PFSK-1 (cell line): ENCODE measurements around the gene MICU1.

Experiments used
- FOXP2 ChIP-seq: optimal IDR thresholded peaks from 2 replicates; pipeline ENCODE3; 2011; ENCODE audit warnings: borderline replicate concordance, control low read depth, inconsistent platforms; ENCODE audit not compliant: insufficient read depth; ENCODE audit errors: extremely low read length, extremely low read depth
- POLR2AphosphoS5 ChIP-seq: IDR thresholded peaks from 2 replicates; pipeline ENCODE4 v1.6.1; 2012; ENCODE audit warnings: low read depth, mild to moderate bottlenecking, control low read depth, low read length, moderate library complexity
- SIN3A ChIP-seq: IDR thresholded peaks from 2 replicates; pipeline ENCODE4 v1.6.1; 2012; ENCODE audit warnings: mild to moderate bottlenecking, low read length, moderate library complexity, borderline replicate concordance; ENCODE audit not compliant: insufficient read depth
- TAF1 ChIP-seq: IDR thresholded peaks from 2 replicates; pipeline ENCODE4 v1.6.1; 2012; ENCODE audit warnings: low read length, control low read depth, borderline replicate concordance; ENCODE audit not compliant: insufficient read depth
- TF ChIP-seq, protein P1 (sequence below), 2 experiments: IDR thresholded peaks; 2 replicates each; pipeline versions ENCODE4 v1.6.1 to v1.8.0; 2011 to 2012; ENCODE audit warnings: low read depth in 2 of 2, low read length in 2 of 2, control low read depth in 1 of 2, inconsistent platforms in 1 of 2, mild to moderate bottlenecking in 1 of 2, moderate library complexity in 1 of 2; ENCODE audit not compliant: insufficient read depth in 1 of 2

The MICU1 gene

DNA sequence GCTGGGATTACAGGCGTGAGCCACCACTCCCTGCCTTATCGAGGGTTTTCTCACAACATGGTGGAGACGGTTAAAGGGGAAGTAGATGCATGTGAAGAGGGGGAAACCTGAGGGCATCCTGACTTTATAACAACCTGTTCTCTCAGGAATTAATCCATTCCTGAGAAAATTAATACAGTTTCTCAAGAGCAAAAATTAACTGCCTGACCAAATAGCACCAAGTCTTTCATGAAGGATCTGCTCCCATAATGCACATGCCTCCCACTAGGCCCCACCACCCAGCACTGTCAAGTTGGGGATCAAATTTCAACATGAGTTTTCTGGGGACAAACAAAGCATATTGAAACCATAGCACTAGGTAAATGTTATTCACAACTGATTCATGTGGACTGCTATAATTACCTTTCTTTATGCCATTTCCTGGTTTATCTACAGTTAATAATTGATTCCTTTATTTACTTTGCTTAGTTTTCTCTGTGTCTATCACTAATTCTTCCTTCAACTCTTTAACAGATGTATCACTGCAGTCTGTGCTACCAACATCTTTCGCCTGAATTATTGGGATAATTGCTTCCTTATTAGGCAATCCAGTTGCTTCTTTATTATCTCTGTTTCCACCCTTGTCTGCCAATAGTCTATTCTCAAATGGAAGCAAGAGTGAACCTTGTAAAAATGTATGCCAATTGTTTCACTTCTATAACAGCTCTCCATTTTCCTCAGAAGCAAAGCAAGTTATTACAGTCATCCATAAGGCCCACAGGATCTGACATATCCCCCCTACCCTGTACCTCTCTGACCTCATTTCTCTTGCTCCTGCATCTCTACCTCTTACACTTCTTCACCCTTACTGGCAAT is 12.9 kb upstream of the MICU1 start:
- no peak for TF ChIP-seq FOXP2
- no peak for TF ChIP-seq POLR2AphosphoS5
- TF ChIP-seq, protein P1, sequence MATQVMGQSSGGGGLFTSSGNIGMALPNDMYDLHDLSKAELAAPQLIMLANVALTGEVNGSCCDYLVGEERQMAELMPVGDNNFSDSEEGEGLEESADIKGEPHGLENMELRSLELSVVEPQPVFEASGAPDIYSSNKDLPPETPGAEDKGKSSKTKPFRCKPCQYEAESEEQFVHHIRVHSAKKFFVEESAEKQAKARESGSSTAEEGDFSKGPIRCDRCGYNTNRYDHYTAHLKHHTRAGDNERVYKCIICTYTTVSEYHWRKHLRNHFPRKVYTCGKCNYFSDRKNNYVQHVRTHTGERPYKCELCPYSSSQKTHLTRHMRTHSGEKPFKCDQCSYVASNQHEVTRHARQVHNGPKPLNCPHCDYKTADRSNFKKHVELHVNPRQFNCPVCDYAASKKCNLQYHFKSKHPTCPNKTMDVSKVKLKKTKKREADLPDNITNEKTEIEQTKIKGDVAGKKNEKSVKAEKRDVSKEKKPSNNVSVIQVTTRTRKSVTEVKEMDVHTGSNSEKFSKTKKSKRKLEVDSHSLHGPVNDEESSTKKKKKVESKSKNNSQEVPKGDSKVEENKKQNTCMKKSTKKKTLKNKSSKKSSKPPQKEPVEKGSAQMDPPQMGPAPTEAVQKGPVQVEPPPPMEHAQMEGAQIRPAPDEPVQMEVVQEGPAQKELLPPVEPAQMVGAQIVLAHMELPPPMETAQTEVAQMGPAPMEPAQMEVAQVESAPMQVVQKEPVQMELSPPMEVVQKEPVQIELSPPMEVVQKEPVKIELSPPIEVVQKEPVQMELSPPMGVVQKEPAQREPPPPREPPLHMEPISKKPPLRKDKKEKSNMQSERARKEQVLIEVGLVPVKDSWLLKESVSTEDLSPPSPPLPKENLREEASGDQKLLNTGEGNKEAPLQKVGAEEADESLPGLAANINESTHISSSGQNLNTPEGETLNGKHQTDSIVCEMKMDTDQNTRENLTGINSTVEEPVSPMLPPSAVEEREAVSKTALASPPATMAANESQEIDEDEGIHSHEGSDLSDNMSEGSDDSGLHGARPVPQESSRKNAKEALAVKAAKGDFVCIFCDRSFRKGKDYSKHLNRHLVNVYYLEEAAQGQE (IDR thresholded peaks at IDR 0.05; ENCODE audit: insufficient read depth in 1 of 2, low read depth in 2 of 2, low read length in 2 of 2): no peak
- TF ChIP-seq SIN3A: no peak
- no peak for TF ChIP-seq TAF1

GRCh38 chr10:72637398-72637857 is 11.5 kb upstream of the MICU1 start:
- TF ChIP-seq POLR2AphosphoS5: no peak
- no peak for TF ChIP-seq SIN3A
- TF ChIP-seq, protein P1 (IDR thresholded peaks at IDR 0.05; ENCODE audit: insufficient read depth in 1 of 2, low read depth in 2 of 2, low read length in 2 of 2): no peak
- TF ChIP-seq FOXP2: no peak
- TF ChIP-seq TAF1: no peak

- TF ChIP-seq, protein P1 (IDR thresholded peaks at IDR 0.05; ENCODE audit: insufficient read depth in 1 of 2, low read depth in 2 of 2, low read length in 2 of 2): no peak
- TF ChIP-seq SIN3A (no peak), TAF1 (no peak), FOXP2 (no peak), POLR2AphosphoS5 (no peak)
These were observed 4.3 kb upstream of the MICU1 start for GRCh38 chr10:72630144-72630543.

DNA sequence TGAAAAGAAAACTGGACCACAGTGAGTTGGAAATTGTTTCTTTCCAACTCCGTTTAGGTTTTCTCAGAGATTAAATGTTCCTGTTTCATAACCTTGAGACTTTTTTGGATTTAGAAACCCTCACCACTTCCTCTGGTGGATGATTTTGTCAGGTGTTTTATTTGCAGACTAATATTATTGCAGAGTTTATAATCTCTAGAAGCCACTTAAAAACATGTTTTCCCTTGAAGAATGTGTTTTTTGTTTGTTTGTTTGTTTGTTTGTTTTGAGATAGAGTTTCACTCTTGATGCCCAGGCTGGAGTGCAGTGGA is 520 bp upstream of the MICU1 start:
- no peak for TF ChIP-seq SIN3A
- no peak for TF ChIP-seq TAF1
- TF ChIP-seq POLR2AphosphoS5: no peak
- TF ChIP-seq, protein P1 (IDR thresholded peaks at IDR 0.05; ENCODE audit: insufficient read depth in 1 of 2, low read depth in 2 of 2, low read length in 2 of 2): no peak
- no peak for TF ChIP-seq FOXP2

DNA sequence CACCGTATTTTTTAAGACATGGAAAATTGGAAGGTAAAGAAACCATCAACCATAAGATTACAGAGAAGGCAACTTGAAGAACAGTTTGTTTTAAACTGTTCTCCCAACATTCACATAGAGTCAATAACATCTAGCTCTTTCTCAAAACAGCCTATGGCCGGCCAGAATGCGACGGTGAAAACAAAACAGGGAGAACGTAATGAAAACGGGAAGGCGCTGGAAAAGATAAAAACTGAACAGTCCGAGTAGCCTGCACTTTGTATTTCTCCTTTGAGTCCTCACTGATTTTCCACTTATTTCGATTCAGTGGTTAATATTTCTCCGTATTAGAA is 637 bp downstream of the MICU1 start:
- TF ChIP-seq SIN3A (no peak), FOXP2 (no peak), POLR2AphosphoS5 (no peak), TAF1 (no peak)
- TF ChIP-seq, protein P1 (IDR thresholded peaks at IDR 0.05; ENCODE audit: insufficient read depth in 1 of 2, low read depth in 2 of 2, low read length in 2 of 2): no peak
